HepG2 (cell line): ENCODE results near the gene SLC45A1.

ENCODE experiments used
- CHD2 ChIP-seq: IDR thresholded peaks from 2 replicates; pipeline ENCODE4 v1.6.1; 2011; ENCODE audit warnings: low read depth, low read length, improper control_type of control experiment
- FOXK1 ChIP-seq: sonication (generic); formaldehyde crosslinking; IDR thresholded peaks from 2 replicates; pipeline ENCODE4 v1.4.0; 2020; ENCODE audit warnings: low read depth, missing genetic modification reagents, borderline replicate concordance
- MAZ ChIP-seq, 2 experiments: sonication (generic) in 1 of 2; formaldehyde crosslinking in 1 of 2; IDR thresholded peaks; 2 replicates each; pipeline versions ENCODE4 v1.5.0 to v1.6.1; 2012 to 2020; ENCODE audit warnings: low read depth in 2 of 2, mild to moderate bottlenecking in 2 of 2, borderline replicate concordance in 1 of 2, improper control_type of control experiment in 1 of 2, low read length in 1 of 2, missing genetic modification reagents in 1 of 2, moderate library complexity in 1 of 2
- POLR2A ChIP-seq, 2 experiments: IDR thresholded peaks; 2 replicates each; pipeline ENCODE4 v1.6.1; 2011; ENCODE audit warnings: low read depth in 2 of 2, low read length in 2 of 2, mild to moderate bottlenecking in 1 of 2, moderate library complexity in 1 of 2; ENCODE audit not compliant: insufficient read depth in 1 of 2
- PRMT3 ChIP-seq: sonication (generic); formaldehyde crosslinking; IDR thresholded peaks from 2 replicates; pipeline ENCODE4 v1.8.1; 2022; ENCODE audit warnings: low read depth, mild to moderate bottlenecking, moderate library complexity, missing genetic modification reagents, borderline replicate concordance
- RFX5 ChIP-seq: IDR thresholded peaks from 2 replicates; pipeline ENCODE4 v1.6.1; 2011; ENCODE audit warnings: low read depth, low read length, improper control_type of control experiment
- STAG1 ChIP-seq: sonication (generic); formaldehyde crosslinking; IDR thresholded peaks from 2 replicates; pipeline ENCODE4 v1.4.0; 2020; ENCODE audit warnings: missing genetic modification reagents
- TARDBP ChIP-seq: sonication (generic); formaldehyde crosslinking; IDR thresholded peaks from 2 replicates; pipeline ENCODE4 v1.8.0; 2022; ENCODE audit warnings: mild to moderate bottlenecking, missing genetic modification reagents
- TBP ChIP-seq: sonication (generic); formaldehyde crosslinking; IDR thresholded peaks from 2 replicates; pipeline ENCODE4 v1.5.0; 2020; ENCODE audit warnings: missing genetic modification reagents
- ZNF589 ChIP-seq: sonication (generic); formaldehyde crosslinking; conservative IDR thresholded peaks from 2 replicates; pipeline ENCODE4 v1.8.0; 2022; ENCODE audit warnings: mild to moderate bottlenecking, moderate library complexity, missing genetic modification reagents
- TF ChIP-seq, protein P1 (sequence below): sonication (generic); formaldehyde crosslinking; IDR thresholded peaks from 2 replicates; pipeline ENCODE4; 2020; ENCODE audit warnings: missing genetic modification reagents, mild to moderate bottlenecking, borderline replicate concordance
- TF ChIP-seq, protein P2 (sequence below): sonication (generic); formaldehyde crosslinking; IDR thresholded peaks from 2 replicates; pipeline ENCODE4 v1.9.0; 2021; ENCODE audit warnings: missing genetic modification reagents, borderline replicate concordance
- TF ChIP-seq, protein P3 (sequence below): sonication (generic); formaldehyde crosslinking; IDR thresholded peaks from 2 replicates; pipeline ENCODE4 v1.5.0; 2020; ENCODE audit warnings: mild to moderate bottlenecking, missing genetic modification reagents

DNA sequence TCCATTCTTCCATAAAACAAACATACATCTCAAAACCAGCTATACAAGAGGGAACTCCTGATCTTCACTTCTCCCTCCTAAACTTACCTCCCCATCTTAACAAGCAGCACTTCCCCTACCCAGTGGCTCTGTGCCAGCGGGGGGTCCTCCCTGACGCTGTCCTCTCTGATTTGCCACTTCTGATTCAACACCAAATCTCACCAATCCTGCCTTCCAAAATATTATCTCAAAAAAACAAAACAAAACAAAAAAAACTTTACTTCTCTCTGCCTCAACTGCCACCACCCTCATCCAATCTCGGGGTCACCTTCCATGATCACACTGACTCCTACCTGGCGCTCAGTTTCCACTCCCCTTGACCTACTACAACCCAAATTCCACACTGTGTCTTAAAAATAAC lies 72.8 kb downstream of the SLC45A1 start:
- TF ChIP-seq FOXK1 (CRISPR knock-in tag) (no peak), STAG1 (no peak), PRMT3 (CRISPR knock-in tag) (no peak), ZNF589 (CRISPR knock-in tag) (no peak), TARDBP (CRISPR knock-in tag) (no peak), CHD2 (no peak), POLR2A (IDR thresholded peaks at IDR 0.05; ENCODE audit: insufficient read depth in 1 of 2, low read depth in 2 of 2, low read length in 2 of 2) (no peak), TBP (CRISPR knock-in tag) (no peak), RFX5 (no peak), MAZ (IDR thresholded peaks at IDR 0.05; ENCODE audit: borderline replicate concordance, low read depth, low read length) (no peak), MAZ (CRISPR knock-in tag; IDR thresholded peaks at IDR 0.05; ENCODE audit: low read depth) (no peak)
- TF ChIP-seq, protein P1, sequence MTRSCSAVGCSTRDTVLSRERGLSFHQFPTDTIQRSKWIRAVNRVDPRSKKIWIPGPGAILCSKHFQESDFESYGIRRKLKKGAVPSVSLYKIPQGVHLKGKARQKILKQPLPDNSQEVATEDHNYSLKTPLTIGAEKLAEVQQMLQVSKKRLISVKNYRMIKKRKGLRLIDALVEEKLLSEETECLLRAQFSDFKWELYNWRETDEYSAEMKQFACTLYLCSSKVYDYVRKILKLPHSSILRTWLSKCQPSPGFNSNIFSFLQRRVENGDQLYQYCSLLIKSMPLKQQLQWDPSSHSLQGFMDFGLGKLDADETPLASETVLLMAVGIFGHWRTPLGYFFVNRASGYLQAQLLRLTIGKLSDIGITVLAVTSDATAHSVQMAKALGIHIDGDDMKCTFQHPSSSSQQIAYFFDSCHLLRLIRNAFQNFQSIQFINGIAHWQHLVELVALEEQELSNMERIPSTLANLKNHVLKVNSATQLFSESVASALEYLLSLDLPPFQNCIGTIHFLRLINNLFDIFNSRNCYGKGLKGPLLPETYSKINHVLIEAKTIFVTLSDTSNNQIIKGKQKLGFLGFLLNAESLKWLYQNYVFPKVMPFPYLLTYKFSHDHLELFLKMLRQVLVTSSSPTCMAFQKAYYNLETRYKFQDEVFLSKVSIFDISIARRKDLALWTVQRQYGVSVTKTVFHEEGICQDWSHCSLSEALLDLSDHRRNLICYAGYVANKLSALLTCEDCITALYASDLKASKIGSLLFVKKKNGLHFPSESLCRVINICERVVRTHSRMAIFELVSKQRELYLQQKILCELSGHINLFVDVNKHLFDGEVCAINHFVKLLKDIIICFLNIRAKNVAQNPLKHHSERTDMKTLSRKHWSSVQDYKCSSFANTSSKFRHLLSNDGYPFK (CRISPR knock-in tag), result no peak
- TF ChIP-seq, protein P2, sequence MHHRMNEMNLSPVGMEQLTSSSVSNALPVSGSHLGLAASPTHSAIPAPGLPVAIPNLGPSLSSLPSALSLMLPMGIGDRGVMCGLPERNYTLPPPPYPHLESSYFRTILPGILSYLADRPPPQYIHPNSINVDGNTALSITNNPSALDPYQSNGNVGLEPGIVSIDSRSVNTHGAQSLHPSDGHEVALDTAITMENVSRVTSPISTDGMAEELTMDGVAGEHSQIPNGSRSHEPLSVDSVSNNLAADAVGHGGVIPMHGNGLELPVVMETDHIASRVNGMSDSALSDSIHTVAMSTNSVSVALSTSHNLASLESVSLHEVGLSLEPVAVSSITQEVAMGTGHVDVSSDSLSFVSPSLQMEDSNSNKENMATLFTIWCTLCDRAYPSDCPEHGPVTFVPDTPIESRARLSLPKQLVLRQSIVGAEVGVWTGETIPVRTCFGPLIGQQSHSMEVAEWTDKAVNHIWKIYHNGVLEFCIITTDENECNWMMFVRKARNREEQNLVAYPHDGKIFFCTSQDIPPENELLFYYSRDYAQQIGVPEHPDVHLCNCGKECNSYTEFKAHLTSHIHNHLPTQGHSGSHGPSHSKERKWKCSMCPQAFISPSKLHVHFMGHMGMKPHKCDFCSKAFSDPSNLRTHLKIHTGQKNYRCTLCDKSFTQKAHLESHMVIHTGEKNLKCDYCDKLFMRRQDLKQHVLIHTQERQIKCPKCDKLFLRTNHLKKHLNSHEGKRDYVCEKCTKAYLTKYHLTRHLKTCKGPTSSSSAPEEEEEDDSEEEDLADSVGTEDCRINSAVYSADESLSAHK, result no peak
- TF ChIP-seq, protein P3, sequence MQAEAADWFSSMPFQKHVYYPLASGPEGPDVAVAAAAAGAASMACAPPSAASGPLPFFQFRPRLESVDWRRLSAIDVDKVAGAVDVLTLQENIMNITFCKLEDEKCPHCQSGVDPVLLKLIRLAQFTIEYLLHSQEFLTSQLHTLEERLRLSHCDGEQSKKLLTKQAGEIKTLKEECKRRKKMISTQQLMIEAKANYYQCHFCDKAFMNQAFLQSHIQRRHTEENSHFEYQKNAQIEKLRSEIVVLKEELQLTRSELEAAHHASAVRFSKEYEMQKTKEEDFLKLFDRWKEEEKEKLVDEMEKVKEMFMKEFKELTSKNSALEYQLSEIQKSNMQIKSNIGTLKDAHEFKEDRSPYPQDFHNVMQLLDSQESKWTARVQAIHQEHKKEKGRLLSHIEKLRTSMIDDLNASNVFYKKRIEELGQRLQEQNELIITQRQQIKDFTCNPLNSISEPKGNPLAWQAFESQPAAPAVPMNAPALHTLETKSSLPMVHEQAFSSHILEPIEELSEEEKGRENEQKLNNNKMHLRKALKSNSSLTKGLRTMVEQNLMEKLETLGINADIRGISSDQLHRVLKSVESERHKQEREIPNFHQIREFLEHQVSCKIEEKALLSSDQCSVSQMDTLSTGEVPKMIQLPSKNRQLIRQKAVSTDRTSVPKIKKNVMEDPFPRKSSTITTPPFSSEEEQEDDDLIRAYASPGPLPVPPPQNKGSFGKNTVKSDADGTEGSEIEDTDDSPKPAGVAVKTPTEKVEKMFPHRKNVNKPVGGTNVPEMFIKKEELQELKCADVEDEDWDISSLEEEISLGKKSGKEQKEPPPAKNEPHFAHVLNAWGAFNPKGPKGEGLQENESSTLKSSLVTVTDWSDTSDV, result no peak
